Measurements from ENCODE around the gene STEAP1B.

DNA sequence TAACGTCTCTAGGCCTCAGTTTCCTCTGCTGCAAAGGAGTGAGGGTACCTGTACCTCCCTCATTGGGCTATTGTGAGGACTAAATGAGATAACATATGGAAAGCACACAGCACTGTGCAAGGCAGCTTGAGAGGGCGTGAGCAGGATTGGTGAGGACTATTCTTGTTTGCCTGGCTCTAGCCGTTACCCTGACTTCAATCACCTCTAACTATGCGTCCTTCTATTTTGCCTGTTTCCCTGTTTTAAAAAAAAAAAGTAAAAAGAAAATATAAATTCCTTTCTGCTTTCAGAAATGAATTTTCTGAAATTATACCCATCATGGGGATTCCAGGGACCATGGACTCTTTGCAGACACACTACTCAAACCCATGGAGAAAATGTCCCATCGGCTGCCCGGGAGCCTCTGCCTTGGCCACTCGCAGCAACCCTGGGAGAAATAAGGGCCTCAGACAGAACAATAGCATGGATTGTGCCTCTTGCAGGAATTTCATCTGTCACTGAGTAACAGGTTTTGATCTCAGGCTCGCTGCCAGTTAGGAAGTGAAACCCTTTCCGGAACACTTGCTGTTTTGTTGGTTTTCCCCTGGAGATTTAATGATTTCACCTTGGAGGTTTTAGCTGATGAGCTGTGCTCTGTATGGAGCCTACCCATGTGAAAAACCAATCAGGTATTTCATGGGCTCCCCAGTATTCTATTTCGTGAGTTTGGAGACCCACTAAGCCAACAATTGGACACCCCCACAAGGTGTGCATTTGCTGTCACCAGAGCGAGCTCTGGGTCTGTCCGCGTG is 55.6 kb downstream of the STEAP1B start:
- TF ChIP-seq, protein P1, sequence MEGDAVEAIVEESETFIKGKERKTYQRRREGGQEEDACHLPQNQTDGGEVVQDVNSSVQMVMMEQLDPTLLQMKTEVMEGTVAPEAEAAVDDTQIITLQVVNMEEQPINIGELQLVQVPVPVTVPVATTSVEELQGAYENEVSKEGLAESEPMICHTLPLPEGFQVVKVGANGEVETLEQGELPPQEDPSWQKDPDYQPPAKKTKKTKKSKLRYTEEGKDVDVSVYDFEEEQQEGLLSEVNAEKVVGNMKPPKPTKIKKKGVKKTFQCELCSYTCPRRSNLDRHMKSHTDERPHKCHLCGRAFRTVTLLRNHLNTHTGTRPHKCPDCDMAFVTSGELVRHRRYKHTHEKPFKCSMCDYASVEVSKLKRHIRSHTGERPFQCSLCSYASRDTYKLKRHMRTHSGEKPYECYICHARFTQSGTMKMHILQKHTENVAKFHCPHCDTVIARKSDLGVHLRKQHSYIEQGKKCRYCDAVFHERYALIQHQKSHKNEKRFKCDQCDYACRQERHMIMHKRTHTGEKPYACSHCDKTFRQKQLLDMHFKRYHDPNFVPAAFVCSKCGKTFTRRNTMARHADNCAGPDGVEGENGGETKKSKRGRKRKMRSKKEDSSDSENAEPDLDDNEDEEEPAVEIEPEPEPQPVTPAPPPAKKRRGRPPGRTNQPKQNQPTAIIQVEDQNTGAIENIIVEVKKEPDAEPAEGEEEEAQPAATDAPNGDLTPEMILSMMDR (conservative IDR thresholded peaks at IDR 0.05 in 1 of 2, IDR thresholded peaks at IDR 0.05 in 1 of 2; ENCODE audit: extremely low read depth in 1 of 2, insufficient read depth in 1 of 2, low read depth in 1 of 2, low read length in 2 of 2), result no peak
- no peak for TF ChIP-seq EZH2 (IDR thresholded peaks at IDR 0.05; ENCODE audit: borderline replicate concordance, low read length)
